ENCODE measurements around the gene RILPL1.
"Not testable (repeated sequence)": the region's sequence is repeated elsewhere in the genome, so short reads cannot be mapped to it uniquely, and the experiment has no call there.

Gene RILPL1

GRCh38 chr12:123550700-123551099, 17.2 kb upstream of the RILPL1 start:
- Histone ChIP-seq H3K4me1 (no peaks in the 10 kb centered on the region), H3K9me3 (ENCODE audit: control insufficient read depth, low read length) (no peaks in the 10 kb centered on the region), H3K4me3 (ENCODE audit: low read depth, low read length) (no peak overlapping the region), H3K27me3 (ENCODE audit: control insufficient read depth, insufficient read depth, low read length) (no peaks in the 10 kb centered on the region), H3K4me2 (ENCODE audit: low read length) (no peak overlapping the region), H3K9ac (no peak overlapping the region), H3K79me2 (no peaks in the 10 kb centered on the region), H2AFZ (no peak overlapping the region), H3K36me3 (ENCODE audit: control insufficient read depth, insufficient read depth, low read length) (no peaks in the 10 kb centered on the region), H3K27ac (no peak overlapping the region)
- TF ChIP-seq CTCF (IDR thresholded peaks at IDR 0.05), result no peak

GRCh38 chr12:123548107-123548506, 14.6 kb upstream of the RILPL1 start:
- Histone ChIP-seq H3K9ac (no peak overlapping the region), H3K36me3 (ENCODE audit: control insufficient read depth, insufficient read depth, low read length) (no peaks in the 10 kb centered on the region), H3K4me2 (ENCODE audit: low read length) (no peak overlapping the region), H3K4me1 (no peaks in the 10 kb centered on the region), H2AFZ (no peak overlapping the region), H3K79me2 (no peaks in the 10 kb centered on the region), H3K4me3 (ENCODE audit: low read depth, low read length) (no peak overlapping the region), H3K27ac (no peak overlapping the region), H3K9me3 (ENCODE audit: control insufficient read depth, low read length) (no peaks in the 10 kb centered on the region), H3K27me3 (ENCODE audit: control insufficient read depth, insufficient read depth, low read length) (no peaks in the 10 kb centered on the region)
- TF ChIP-seq CTCF (IDR thresholded peaks at IDR 0.05), result no peak

GRCh38 chr12:123546281-123546680, 12.8 kb upstream of the RILPL1 start:
- Histone ChIP-seq H3K4me1 (no peaks in the 10 kb centered on the region), H2AFZ (no peak overlapping the region), H3K27me3 (ENCODE audit: control insufficient read depth, insufficient read depth, low read length) (no peaks in the 10 kb centered on the region), H3K9me3 (ENCODE audit: control insufficient read depth, low read length) (no peaks in the 10 kb centered on the region), H3K79me2 (no peaks in the 10 kb centered on the region), H3K4me3 (ENCODE audit: low read depth, low read length) (no peak overlapping the region), H3K36me3 (ENCODE audit: control insufficient read depth, insufficient read depth, low read length) (no peaks in the 10 kb centered on the region), H3K9ac (no peak overlapping the region), H3K4me2 (ENCODE audit: low read length) (no peak overlapping the region), H3K27ac (no peak overlapping the region)
- TF ChIP-seq CTCF (IDR thresholded peaks at IDR 0.05), result no peak

GRCh38 chr12:123543541-123543940, 10.0 kb upstream of the RILPL1 start:
- Histone ChIP-seq H3K4me1 (no peaks in the 10 kb centered on the region), H3K4me3 (ENCODE audit: low read depth, low read length) (no peak overlapping the region), H3K27ac (no peak overlapping the region), H3K36me3 (ENCODE audit: control insufficient read depth, insufficient read depth, low read length) (no peaks in the 10 kb centered on the region), H3K9me3 (ENCODE audit: control insufficient read depth, low read length) (no peaks in the 10 kb centered on the region), H3K4me2 (ENCODE audit: low read length) (no peak overlapping the region), H3K27me3 (ENCODE audit: control insufficient read depth, insufficient read depth, low read length) (no peaks in the 10 kb centered on the region), H3K9ac (no peak overlapping the region), H2AFZ (no peak overlapping the region), H3K79me2 (no peaks in the 10 kb centered on the region)
- TF ChIP-seq CTCF (IDR thresholded peaks at IDR 0.05), result no peak

- no peak overlapping the region for H3K4me2 ChIP-seq (ENCODE audit: low read length)
- H3K9me3 ChIP-seq (ENCODE audit: control insufficient read depth, low read length), result no peaks in the 10 kb centered on the region
- H2AFZ ChIP-seq, result no peak overlapping the region
- H3K9ac ChIP-seq, result no peak overlapping the region
- no peaks in the 10 kb centered on the region for H3K27me3 ChIP-seq (ENCODE audit: control insufficient read depth, insufficient read depth, low read length)
- TF ChIP-seq CTCF (IDR thresholded peaks at IDR 0.05), result no peak
- H3K4me1 ChIP-seq, result no peaks in the 10 kb centered on the region
- H3K27ac ChIP-seq, result no peak overlapping the region
- H3K4me3 ChIP-seq (ENCODE audit: low read depth, low read length), result no peak overlapping the region
- H3K79me2 ChIP-seq, result no peaks in the 10 kb centered on the region
- no peaks in the 10 kb centered on the region for H3K36me3 ChIP-seq (ENCODE audit: control insufficient read depth, insufficient read depth, low read length)
Observed at GRCh38 chr12:123540899-123541662, 7.6 kb upstream of the RILPL1 start.

- H2AFZ ChIP-seq; H3K4me3 ChIP-seq (ENCODE audit: low read depth, low read length); H3K9ac ChIP-seq; H3K27ac ChIP-seq; H3K27me3 ChIP-seq (ENCODE audit: control insufficient read depth, insufficient read depth, low read length); H3K79me2 ChIP-seq; H3K36me3 ChIP-seq (ENCODE audit: control insufficient read depth, insufficient read depth, low read length); H3K9me3 ChIP-seq (ENCODE audit: control insufficient read depth, low read length); H3K4me2 ChIP-seq (ENCODE audit: low read length): not testable (repeated sequence)
- peaks cover 10% of the 10 kb centered on the region for H3K4me1 ChIP-seq
Observed at GRCh38 chr12:123535952-123536351, 2.4 kb upstream of the RILPL1 start.

Data from parathyroid adenoma (tissue), 2 donors.